Activated CD4-positive, alpha-beta T cell treated with anti-CD3 and anti-CD28 coated beads, Interleukin-2, amount 50 U/mL, for 4 hours (primary cell): Measurements from ENCODE around the gene BRD4.

ENCODE experiments used
- DNase-seq, 2 experiments: peaks; one replicate each; pipeline ENCODE4 v3.0.0-alpha.2; 2020

BRD4 gene

GRCh38 chr19:15307169-15307568 lies 25.2 kb downstream of the BRD4 start:
- DNase-seq = no peak

- DNase-seq = no peak
Observed at GRCh38 chr19:15305582-15306334, 26.6 kb downstream of the BRD4 start.

GRCh38 chr19:15304140-15304705 lies 28.1 kb downstream of the BRD4 start:
- peak in 1 of 2 experiments; percentile 6 for DNase-seq

GRCh38 chr19:15303105-15303780 lies 29.1 kb downstream of the BRD4 start:
- DNase-seq = no peak

GRCh38 chr19:15300533-15301197 lies 31.7 kb downstream of the BRD4 start:
- no peak for DNase-seq

GRCh38 chr19:15299568-15300409 lies 32.5 kb downstream of the BRD4 start:
- DNase-seq = no peak

GRCh38 chr19:15298847-15299567 lies 33.3 kb downstream of the BRD4 start:
- DNase-seq = no peak

GRCh38 chr19:15297416-15298224 lies 34.7 kb downstream of the BRD4 start:
- DNase-seq = no peak

- DNase-seq = no peak
Observed at GRCh38 chr19:15296841-15297415, 35.4 kb downstream of the BRD4 start.

- no peak for DNase-seq
Observed at GRCh38 chr19:15296353-15296752, 36.0 kb downstream of the BRD4 start.

GRCh38 chr19:15294561-15294990 lies 37.8 kb downstream of the BRD4 start:
- no peak for DNase-seq

- no peak for DNase-seq
Observed at GRCh38 chr19:15293781-15294491, 38.4 kb downstream of the BRD4 start.

- DNase-seq = no peak
Observed at GRCh38 chr19:15292847-15293582, 39.3 kb downstream of the BRD4 start.

- DNase-seq = no peak
Observed at GRCh38 chr19:15292140-15292539, 40.2 kb downstream of the BRD4 start.

- DNase-seq = no peak
Observed at GRCh38 chr19:15291548-15292021, 40.8 kb downstream of the BRD4 start.

GRCh38 chr19:15291089-15291488 lies 41.2 kb downstream of the BRD4 start:
- no peak for DNase-seq

- DNase-seq = no peak
Observed at GRCh38 chr19:15290166-15290565, 42.2 kb downstream of the BRD4 start.

GRCh38 chr19:15289673-15290072 lies 42.7 kb downstream of the BRD4 start:
- no peak for DNase-seq
